Uterus (tissue), 2 donors: ENCODE results near the gene CST11.

Experiments
- CTCF ChIP-seq, 4 experiments: fragments of 200-600 bp in 2 of 4; fragments of 450-650 bp in 2 of 4; sonication (generic) in 2 of 4; IDR thresholded peaks; one replicate each; pipeline ENCODE4 v1.5.1; 2016 to 2019; ENCODE audit warnings: antibody characterized with exemption in 4 of 4, mild to moderate bottlenecking in 2 of 4, moderate library complexity in 1 of 4
- POLR2A ChIP-seq, 2 donors: fragments of 450-650 bp; IDR thresholded peaks; one replicate each; pipeline ENCODE4 v1.6.1; 2016; ENCODE audit warnings: antibody characterized with exemption in 2 of 2, mild to moderate bottlenecking in 1 of 2, moderate library complexity in 1 of 2

GRCh38 chr20:23456873-23457272, 4.2 kb upstream of the CST11 start:
- TF ChIP-seq CTCF (IDR thresholded peaks at IDR 0.05) (no peak), POLR2A (IDR thresholded peaks at IDR 0.05) (no peak)
